GM21515 (cell line): ENCODE data around the gene UBXN6.

Experiments used
- ATAC-seq: cut with Tn5 transposase; IDR thresholded peaks from one replicate; pipeline ENCODE4 v1.9.1; 2021; ENCODE audit not compliant: unreplicated experiment

The UBXN6 gene

DNA sequence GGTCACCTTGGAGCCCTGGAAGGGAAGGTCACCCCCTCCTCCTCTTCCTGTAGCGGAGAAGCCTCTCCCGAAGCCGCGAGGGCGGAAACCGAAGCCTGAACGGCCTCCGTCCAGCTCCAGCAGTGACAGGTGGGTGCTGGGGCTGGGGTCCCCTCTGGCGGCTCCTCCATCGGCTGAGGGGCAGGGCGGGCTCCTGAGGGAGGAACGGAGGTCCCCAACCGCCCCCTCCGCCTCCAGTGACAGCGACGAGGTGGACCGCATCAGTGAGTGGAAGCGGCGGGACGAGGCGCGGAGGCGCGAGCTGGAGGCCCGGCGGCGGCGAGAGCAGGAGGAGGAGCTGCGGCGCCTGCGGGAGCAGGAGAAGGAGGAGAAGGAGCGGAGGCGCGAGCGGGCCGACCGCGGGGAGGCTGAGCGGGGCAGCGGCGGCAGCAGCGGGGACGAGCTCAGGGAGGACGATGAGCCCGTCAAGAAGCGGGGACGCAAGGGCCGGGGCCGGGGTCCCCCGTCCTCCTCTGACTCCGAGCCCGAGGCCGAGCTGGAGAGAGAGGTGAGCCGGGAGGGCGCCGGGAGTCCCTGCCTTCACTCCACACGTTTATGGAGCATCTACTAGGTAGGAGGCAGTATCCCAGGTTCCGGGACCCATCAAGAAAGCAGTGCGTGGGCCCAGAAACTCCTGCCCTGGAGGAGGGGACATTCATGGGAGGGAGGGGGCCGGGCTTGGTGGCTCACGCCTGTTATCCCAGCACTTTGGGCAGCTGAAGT lies 36.5 kb upstream of the UBXN6 start:
- ATAC-seq = no peak

DNA sequence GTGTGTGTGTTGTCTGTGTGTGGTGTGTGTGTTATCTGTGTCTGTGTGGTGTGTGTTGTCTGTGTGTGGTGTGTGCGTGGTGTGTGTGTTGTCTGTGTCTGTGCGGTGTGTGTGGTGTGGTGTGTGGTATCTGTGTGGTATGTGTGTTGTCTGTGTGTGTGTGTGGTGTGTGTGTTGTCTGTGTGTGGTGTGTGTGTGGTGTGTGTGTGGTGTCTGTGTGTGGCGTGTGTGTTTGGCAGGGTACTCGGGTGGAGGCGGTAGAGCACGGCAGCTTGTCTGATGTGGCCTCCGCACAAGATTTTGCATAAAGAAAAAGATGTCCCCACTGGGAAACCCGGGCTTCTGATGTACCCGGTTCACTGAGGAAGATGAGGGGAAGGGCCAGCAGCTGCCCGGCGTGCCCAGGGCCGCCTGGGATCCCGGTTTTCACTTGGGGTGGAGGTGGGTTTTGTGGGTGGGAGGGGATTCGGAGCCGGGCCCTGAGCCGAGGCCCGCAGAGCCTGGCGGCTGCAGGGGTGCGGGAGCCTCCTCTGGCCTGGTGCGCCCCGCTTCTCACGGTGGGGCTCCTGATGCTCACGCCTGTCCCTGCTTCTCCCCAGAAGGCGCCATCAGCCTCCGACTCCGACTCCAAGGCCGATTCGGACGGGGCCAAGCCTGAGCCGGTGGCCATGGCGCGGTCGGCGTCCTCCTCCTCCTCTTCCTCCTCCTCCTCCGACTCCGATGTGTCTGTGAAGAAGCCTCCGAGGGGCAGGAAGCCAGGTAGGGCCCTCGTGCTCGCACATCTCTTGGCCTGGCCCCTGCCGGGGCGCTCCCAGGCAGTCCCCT lies 35.7 kb upstream of the UBXN6 start:
- no peak for ATAC-seq

DNA sequence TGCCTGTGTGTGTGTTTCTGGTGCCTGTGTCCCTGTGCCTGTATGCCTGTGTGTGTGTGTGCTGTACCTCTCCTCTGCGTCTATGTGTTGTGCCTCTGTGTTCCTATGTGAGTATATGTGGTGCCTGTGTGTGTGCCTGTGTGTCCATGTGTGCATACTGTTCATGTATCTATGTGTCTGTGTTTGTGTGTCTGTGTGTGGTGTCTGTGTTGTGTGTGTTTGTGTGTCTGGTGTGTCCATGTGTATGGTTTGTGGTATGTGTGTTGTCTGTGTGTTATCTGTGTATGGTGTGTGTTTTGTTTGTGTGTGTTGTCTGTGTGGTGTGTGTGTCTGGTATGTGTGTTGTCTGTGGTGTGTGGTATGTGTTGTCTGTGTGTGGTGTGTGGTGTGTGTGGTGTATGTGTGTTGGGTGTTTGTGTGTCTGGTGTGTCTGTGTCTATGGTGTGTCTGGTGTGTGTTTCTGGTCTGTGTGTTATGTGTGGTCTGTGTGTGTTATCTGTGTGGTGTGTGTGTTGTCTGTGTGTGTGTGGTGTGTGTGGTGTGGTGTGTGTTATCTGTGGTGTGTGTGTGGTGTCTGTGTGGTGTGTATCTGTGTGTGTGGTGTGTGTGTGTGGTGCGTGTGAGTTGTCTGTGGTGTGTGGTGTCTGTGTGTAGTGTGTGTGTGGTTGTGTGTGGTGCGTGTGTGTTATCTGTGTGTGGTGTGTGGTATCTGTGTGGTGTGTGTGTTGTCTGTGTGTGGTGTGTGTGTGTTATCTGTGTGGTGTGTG lies 34.9 kb upstream of the UBXN6 start:
- no peak for ATAC-seq

DNA sequence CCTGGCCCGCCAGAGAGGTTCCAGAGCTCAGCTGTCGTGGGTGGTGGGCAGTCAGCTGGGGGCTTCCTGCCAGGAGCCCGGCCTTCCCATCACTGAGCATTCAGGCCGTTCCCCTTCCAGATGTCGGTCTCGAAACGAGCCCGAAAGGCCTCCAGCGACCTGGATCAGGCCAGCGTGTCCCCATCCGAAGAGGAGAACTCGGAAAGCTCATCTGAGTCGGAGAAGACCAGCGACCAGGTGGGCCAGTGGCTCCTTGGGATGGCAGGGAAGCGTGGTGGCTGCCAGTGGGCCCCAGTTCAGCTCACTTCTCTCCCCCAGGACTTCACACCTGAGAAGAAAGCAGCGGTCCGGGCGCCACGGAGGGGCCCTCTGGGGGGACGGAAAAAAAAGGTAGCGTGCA lies 33.9 kb upstream of the UBXN6 start:
- ATAC-seq = no peak

DNA sequence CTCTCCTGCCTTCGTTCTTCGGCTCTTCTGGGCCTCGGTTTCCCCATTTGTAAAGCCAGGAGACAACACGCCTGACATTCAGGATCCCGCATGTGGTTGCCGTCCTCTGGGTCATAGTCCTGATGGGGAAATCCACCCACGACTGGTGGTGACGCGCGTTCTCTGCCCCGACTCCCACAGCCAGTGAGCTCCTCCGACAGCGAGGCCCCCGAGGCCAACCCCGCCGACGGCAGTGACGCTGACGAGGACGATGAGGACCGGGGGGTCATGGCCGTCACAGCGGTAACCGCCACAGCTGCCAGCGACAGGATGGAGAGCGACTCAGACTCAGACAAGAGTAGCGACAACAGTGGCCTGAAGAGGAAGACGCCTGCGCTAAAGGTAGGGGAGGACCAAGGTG lies 30.9 kb upstream of the UBXN6 start:
- no peak for ATAC-seq

DNA sequence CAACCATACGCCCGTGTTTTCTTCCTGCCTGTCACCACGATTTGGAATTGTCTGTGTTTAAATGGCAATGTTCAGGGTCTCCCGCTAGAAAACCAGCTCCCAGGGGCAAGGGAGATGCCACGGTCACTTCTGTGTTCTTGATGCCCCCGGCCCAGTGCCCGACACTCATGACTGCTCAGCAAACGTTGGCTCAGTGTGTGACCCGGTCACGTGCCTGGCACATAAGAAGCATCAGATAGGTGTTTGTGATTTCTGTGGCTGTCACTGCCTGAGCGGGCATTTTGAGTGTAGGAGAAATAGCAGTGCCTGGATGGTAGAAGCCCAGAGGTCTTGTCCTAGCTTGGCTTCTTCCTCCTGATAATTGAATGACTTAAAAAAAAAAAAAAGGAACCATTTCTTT lies 30.0 kb upstream of the UBXN6 start:
- ATAC-seq = no peak

DNA sequence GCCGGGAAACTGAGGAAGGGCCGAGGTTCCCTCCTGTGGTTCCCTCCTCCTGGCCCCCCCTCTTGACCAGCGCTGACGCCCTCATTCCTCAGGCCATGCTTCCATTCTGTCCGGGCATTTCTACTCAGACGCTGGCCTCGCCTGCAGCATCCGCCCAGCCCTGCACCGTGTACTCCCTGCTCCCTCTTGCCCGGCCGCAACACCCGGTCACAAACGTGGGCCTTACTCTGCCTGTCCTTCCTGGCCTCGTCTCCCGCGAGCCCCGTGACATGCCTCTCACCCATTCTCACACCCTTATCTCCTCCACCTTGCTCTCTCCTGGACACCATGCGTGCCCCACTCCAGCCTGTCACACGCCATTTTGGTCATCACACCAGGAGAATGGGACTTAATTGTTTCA lies 25.8 kb upstream of the UBXN6 start:
- ATAC-seq = no peak

DNA sequence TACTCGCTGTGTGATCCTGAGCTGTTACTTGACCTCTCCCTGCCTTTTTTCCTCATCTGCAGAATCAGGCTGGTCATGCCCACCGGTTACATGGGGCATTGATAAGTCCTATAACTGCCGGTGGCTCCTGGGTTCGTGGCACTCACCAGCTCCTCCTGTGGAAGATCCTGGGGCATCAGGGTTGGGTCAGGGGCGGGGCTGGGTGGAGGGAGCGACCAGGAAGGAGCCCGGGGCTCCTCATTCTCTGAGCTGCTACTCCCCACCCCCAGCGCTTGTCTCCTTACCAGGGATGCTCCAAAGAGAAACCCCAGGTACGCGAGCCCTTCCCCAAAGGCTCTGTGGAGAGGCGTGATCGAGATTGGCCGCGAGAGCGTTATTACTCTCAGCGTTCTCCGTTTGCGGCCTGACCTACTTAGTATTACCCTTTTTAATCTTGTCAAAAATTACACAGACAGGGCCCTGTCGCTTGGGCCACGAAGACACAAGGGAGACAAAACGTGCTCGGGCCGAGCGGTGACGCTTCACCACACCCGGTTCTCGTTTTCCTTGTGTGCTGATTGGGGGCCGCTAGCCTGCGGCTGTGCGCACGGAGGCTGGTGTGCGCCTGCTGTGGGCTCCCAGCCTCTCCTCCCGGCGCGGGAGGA lies 25.2 kb upstream of the UBXN6 start:
- no peak for ATAC-seq

DNA sequence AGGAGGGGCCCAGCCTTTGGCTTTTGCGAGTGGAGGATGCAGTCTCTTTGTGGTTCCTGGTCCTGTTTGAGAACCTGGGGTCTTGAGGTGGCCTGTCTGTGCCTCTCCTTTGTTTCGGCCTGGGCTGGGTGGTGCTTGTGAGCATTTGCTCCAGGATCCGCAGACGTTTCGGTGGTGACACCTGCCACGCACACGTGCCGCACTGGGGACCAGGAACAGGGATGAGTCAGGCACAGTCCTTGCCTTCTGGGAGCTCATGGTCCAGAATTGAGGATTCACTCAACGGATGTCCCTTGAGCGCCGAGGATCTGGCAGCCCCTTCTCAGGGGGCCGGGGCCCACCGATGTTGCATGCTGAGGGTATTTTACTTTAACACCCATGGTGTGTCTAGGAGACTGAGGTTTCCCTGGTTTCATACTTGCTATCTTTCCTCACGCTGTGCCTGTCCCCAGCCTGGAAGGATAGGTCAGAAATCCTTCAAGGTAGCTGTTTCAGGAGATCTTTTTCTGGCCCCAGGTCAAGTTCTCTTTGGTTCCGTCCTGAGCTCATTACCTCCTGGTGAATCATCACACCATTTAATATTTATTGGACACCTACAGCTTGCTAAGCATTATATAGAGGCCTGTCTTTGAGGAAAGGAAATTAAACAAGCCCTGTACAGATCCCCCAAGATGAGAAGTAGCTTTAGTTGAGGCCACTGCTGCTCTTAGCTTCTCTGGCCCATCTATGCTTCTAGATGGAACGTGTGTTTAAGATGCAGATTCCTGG lies 19.6 kb upstream of the UBXN6 start:
- ATAC-seq = no peak

DNA sequence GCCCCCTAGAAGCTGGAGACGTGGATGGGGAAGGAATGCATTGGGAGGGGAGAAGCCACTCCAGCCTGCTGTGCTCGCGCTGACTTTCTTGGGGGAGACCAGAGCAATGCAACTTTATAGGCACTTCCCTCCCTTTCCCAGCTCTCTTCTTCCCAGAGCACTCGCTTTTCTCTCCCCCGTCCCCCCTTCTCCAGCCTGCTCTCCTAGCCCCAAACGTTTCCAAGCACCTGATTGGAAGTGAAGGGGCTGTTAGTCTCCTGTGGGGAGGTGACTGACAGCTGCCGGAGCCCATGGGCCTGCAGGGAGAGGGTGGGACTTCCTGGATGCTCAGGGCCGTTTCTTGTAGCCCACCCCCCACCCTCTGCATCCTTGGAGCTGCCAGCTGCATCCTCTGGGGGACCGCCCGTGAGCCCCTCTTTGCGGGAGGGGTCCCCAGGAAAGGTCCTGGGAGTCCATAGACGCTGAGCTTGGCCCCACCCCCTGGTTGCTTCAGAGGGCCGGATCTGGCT lies 17.0 kb upstream of the UBXN6 start:
- ATAC-seq = no peak

DNA sequence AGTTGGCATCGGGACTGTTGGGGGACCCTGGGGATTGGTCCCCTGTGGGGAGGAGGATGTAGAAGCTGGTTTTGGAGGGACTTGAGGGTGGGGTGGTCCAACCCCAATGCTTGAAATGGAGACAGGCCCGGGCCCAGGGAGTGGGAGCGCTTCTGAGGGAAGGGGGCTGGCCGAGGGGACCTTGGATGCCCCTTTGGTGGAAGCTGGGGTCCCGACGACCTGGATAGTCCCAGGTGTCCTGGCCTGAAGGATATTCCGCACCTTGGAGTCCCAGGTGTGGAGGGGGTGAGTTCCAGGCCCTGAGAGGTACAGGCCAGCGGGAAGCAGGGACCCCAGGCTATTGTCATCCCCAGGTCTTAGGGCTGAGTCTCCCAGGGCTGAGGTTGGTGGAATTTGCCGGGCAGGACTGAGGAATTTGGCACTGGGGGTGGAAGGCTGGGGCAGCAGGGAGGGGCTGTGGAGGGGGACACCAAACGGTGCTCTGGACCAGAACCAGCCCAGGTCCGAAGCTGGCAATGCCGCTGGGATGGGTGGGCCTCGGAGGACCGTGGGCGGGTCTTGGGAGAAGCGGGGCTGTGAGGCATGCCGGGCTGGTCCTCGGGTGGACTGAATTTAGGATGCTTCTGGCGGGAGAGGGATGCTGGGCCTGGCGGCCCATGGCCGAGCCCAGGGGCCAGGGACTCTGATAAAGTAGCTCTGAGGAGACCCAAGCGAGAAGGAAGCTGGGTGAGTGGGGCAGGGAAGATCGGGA lies 16.3 kb upstream of the UBXN6 start:
- ATAC-seq = no peak

DNA sequence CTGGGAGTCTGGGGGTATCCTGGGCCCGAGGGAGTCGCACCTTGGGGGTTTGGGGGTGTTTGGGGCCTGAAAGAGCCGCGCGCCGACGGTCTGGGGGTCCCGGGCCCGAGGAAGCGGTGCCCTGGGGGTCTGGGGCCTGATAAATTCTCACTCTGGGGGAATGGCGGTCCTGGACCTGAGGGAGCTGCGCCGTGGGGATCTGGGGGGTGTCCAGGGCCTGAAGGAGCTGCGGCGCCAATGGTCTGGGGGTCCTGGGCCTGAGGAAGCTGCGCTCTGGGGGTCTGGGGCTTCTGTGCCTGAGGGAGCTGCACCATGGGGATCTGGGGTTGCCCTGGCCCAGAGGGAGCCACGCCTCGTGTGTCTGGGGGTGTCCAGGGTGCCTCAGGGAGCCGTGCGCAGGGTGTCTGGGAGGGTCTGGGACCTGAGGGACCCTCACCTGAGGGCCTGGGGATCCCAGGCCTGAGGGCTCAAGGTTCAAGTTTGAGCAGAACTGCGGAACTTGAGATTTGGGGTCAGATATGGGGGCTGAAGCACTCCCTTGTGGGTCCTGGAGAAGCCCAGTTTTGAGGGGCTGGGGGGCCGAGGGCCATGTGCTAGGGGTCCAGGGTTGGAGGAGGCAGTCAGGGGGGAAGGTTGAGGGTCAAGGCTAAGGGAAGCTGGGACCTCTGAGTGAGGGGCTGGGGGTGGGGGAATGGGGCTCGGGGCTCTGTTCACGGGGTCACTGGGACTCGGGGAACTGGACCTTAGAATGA lies 15.6 kb upstream of the UBXN6 start:
- ATAC-seq = no peak

DNA sequence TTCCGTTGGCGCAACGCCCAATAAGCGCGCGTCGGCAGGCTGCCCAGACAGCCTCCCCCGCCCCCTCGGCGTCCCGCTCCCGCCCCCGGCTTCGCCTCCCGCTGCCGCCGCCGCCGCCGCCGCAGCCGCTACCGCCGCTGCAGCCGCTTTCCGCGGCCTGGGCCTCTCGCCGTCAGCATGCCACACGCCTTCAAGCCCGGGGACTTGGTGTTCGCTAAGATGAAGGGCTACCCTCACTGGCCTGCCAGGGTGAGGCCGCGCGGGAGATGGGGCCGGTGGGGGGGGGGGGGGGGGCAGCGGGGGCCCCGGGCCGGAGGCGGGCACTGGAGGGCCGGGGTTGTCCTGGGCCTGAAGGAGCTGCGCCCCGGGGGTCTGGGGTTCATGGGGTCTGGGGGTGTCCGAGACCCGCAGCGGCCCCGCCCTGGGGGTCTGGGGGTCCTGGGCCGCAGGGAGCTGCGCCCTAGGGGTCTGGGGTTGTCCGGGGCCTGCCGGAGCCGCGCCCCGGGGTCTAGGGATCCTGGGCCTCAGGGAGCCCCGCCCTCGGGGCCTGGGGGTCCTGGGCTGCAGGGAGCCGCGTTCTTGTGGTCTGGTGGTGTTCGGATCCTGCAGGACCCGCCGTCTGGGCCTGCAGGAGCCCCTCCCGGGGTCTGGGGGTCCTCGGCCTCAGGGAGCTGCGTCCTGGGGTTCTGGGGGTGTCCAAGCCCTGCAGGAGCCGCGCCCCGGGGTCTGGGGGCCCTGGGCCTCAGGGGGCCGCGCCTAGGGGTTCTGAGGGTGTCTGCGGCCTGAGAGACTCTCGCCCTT lies 14.8 kb upstream of the UBXN6 start, which contains the start of gene HDGFL2:
HDGFL2 (plus strand) TSS at position 124 of the 801 bp plus-strand sequence; CDS start at position 178, 54 bp downstream.
- ATAC-seq = no peak

DNA sequence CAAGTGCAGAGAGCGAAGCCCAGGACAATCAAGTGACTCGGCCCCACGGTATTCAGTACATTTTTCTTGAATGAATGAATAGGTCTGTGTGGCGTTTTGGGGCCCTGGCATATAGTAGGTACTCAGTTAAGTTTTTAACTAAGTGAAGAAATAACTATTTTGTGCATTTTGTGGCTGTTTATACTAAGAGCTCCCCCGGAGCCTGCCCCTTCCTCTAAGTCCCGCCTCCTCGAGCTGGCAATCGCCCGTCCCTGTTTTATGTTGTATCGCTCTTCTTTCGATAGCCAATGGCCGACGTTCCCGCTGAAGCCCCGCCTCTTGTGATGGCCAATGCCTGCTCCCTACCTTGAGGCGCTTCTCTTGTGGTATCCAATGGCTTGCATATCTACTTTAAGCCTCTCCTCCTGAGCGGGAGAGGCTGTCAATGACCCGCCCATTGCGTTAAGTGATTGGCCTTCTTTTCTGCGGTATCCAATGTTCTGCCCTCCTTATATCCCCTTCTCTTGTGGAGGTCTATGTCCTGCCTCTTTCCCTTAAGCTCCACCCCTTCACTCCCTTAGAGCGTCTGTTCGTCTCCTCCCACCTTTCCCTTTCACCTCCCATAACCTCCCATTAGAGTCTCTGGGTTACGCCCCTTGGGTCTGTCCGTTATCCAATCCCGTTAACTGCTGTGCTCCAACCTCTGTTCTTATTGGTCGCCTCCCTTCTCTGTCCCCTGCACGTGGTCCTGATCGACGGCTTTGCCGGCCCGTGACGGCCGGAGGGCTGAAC lies 14.0 kb upstream of the UBXN6 start:
- peak; percentile 77 for ATAC-seq

DNA sequence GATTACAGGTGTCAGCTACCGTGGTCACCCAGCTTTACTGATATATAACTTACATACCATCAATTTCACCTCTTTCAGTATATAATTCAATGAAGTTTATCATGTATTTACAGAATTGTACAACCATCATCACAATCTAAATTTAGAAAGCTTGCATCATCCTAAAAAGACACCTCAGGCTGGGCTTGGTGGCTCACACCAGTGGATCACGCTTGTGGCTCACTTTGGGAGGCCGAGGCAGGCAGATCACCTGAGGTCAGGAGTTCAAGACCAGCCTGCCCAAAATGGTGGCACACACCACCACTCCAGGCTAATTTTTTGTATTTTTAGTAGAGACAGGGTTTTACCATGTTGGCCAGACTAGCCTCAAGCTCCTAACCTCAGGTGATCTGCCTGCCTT lies 10.2 kb upstream of the UBXN6 start:
- no peak for ATAC-seq

DNA sequence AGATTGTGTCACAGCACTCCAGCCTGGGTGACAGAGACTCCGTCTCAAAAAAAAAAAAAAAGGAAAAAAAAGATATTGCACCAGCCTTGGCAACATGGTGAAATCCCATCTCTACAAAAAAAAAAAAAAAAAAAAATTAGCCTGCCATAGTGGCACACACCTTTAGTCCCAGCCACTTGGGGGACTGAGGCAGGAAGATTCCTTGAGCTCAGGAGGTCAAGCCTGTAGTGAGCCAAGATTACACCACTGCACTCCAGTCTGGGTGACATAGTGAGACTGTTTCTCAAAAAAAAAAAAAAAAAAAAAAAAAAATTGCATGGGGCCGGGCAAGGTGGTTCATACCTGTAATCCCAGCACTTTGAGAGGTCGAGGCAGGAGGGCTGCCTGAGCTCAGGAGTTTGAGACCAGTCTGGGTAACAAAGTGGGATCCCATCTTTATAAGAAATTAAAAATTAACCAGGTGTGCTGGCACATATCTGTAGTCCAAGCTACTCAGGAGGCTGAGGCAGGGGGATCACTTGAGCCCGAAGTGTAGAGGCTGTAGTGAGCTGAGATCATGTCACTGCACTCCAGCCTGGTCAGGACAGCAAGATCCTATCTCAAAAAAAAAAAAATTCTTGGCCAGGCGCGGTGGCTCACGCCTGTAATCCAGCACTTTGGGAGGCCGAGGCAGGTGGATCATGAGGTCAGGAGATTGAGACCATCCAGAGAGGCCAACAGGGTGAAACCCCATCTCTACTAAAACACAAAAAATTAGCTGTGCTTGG lies 7.4 kb upstream of the UBXN6 start:
- ATAC-seq = no peak
